ENCODE data around the gene ZNF80.

DNA sequence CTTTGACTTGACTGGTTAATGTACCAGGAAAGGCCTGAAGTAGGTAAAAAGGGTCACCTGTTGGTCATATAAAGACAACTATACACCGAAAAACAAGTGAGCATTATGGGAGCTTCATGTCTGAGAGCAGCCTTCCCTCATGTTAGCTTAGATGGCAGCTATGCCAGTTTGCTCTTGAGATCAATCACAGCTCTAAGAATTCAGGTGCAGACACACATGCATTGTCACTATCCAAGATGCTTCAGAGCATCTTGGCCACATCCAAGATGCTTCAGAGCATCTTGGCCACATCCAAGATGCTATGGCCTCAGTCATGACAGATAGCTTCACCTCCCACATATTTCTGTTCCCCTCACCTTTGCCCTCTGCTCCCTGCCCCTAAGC lies 15.5 kb downstream of the ZNF80 start:
- TF ChIP-seq EZH2 (IDR thresholded peaks at IDR 0.05; ENCODE audit: borderline replicate concordance, low read depth, low read length, severe bottlenecking) (no peak), MYC (IDR thresholded peaks at IDR 0.05; ENCODE audit: low read depth, low read length) (no peak), POLR2A (IDR thresholded peaks at IDR 0.05; ENCODE audit: low read depth, low read length) (no peak), FOS (IDR thresholded peaks at IDR 0.05; ENCODE audit: borderline replicate concordance, insufficient read depth, low read length) (no peak)
- TF ChIP-seq, protein P1, sequence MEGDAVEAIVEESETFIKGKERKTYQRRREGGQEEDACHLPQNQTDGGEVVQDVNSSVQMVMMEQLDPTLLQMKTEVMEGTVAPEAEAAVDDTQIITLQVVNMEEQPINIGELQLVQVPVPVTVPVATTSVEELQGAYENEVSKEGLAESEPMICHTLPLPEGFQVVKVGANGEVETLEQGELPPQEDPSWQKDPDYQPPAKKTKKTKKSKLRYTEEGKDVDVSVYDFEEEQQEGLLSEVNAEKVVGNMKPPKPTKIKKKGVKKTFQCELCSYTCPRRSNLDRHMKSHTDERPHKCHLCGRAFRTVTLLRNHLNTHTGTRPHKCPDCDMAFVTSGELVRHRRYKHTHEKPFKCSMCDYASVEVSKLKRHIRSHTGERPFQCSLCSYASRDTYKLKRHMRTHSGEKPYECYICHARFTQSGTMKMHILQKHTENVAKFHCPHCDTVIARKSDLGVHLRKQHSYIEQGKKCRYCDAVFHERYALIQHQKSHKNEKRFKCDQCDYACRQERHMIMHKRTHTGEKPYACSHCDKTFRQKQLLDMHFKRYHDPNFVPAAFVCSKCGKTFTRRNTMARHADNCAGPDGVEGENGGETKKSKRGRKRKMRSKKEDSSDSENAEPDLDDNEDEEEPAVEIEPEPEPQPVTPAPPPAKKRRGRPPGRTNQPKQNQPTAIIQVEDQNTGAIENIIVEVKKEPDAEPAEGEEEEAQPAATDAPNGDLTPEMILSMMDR (IDR thresholded peaks at IDR 0.05; ENCODE audit: extremely low read depth in 1 of 2, insufficient read depth in 1 of 2, low read depth in 1 of 2, low read length in 2 of 2), result no peak
- TF ChIP-seq, protein P2, sequence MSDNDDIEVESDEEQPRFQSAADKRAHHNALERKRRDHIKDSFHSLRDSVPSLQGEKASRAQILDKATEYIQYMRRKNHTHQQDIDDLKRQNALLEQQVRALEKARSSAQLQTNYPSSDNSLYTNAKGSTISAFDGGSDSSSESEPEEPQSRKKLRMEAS (IDR thresholded peaks at IDR 0.05; ENCODE audit: insufficient read depth, insufficient read length), result no peak

Data from endothelial cell of umbilical vein (primary cell).